ENCODE results near the gene ADD1.

DNA sequence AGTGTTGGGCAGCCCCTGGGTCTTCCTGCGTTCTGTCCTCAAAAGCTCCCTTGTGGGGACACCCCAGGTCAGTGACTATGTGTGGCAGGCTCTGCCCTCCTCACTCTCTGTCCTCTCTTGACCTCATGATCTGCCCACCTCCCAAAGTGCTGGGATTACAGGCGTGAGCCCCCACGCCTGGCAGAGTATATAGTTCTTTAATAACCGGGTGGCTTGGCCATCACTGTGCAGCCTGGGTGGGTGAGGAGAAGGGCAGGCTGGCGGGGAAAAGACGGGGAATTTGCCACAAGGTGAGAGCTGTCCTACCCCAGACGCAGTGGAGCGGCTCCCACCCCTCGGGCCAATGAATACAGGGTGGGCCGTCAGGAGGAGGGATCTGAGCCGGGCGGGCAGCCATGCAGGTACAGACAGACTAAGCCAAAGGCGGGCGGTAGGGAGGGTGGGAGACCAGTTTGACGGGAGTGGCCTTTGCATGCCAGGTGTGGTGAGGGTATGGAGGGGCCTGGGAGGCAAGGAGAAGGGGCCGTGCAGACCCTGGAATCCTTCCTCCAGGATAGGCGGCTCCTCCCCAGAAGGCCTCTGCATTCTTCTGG is 48.2 kb upstream of the ADD1 start:
- TF ChIP-seq, protein P1, sequence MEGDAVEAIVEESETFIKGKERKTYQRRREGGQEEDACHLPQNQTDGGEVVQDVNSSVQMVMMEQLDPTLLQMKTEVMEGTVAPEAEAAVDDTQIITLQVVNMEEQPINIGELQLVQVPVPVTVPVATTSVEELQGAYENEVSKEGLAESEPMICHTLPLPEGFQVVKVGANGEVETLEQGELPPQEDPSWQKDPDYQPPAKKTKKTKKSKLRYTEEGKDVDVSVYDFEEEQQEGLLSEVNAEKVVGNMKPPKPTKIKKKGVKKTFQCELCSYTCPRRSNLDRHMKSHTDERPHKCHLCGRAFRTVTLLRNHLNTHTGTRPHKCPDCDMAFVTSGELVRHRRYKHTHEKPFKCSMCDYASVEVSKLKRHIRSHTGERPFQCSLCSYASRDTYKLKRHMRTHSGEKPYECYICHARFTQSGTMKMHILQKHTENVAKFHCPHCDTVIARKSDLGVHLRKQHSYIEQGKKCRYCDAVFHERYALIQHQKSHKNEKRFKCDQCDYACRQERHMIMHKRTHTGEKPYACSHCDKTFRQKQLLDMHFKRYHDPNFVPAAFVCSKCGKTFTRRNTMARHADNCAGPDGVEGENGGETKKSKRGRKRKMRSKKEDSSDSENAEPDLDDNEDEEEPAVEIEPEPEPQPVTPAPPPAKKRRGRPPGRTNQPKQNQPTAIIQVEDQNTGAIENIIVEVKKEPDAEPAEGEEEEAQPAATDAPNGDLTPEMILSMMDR (IDR thresholded peaks at IDR 0.05): no peak
- TF ChIP-seq EZH2 (IDR thresholded peaks at IDR 0.05): no peak

Data from neural progenitor cell (in vitro differentiated cells).